HG03097 (cell line): ENCODE measurements around the gene SULT1C2.
A peak's percentile ranks its signal among the peaks of the same experiment; 100 is the strongest.

Experiments used
- ATAC-seq: cut with Tn5 transposase; IDR thresholded peaks from one replicate; pipeline ENCODE4 v1.9.1; 2021; ENCODE audit not compliant: unreplicated experiment, low FRiP score

SULT1C2 gene

DNA sequence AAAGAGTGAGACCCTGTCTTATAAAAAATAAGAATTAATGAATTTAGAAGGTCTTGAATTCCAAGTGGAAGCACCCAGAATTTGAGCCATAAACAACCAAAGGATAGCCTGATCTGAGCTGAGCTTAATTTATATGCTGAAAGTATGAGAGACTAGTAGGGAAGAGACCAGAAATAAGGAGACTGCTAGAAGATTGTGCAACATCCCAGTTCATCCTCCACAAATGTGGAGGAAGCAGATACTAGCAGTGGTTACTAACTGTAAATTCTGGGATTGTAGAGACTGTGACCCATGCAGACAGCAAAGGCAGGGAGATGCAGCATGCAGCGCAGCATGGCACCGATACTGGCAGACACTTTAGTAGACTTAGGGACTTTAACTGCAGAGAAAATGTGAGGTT lies 1.5 kb upstream of the SULT1C2 start:
- no peak for ATAC-seq

DNA sequence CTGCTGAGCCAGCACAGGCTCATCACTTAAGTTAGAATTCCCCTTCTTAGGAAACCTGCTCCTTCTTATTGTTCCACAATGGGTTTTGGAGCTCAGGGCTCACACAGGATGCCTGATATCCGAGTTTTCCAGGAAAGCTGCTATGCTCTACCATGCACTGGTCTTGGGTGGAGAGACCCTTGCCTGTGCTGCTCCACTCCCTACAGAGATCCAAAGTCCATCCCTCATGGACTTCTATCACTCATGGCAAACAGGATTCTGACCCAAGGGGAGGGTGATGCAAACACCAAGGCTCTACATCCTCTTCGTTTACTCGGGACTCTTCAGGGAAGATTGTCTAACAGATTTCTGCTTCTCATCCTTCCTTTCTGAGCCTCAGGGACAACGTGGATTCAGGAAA lies 5.2 kb downstream of the SULT1C2 start:
- no peak for ATAC-seq

DNA sequence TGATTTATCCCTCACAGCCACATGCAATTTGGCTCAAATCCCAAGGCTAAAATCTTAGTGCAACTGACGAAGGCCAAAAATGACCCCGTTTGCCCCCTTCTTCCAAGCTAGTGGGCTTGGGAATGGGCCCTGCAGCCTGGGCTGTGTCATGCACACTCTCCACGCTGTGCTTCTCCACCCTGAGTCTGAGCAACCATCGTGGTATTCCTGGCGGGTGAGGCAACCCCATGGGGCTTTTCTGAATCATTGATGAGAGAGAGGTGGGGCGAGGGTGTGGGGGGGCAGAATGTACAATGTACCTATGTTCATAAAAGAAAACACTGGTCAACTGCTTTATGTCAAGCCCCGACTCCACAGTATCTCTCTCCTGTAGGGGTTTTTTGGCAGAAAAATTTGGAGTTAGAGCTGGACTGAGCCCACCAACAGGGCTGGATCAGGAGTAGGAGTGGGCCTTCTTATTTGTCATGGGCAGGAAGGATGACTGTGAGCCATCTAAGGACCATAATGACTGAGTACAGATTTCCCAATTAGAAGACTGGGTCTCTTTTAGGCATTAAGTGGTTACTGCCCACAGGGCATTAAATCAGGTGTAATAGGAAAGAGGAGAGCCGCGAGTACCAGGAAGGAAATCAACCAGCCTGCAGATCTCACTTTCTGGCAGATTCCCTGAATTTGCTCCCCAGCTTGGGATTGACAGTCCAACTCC lies 8.9 kb downstream of the SULT1C2 start:
- no peak for ATAC-seq

GRCh38 chr2:108301558-108301957 lies 12.9 kb downstream of the SULT1C2 start:
- no peak for ATAC-seq

DNA sequence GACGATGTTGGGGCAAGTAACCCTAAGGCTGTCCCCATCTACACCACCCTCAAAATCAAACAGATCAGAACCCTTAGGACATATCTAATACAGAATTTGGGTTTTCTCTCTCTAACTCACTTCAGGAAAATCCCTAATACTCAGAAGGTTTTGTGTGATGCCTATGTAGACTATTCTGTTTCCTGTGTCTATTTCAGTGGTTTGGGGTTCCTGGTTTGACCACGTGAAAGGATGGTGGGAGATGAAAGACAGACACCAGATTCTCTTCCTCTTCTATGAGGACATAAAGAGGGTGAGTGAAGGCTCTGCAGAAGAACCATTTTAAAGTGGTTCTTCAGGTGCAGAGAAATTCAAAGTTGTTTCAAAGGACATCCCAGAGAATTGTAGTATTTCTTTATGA lies 16.3 kb downstream of the SULT1C2 start:
- peak; percentile 68 for ATAC-seq

- ATAC-seq = no peak
These were observed 17.2 kb downstream of the SULT1C2 start for GRCh38 chr2:108305901-108306300.

- ATAC-seq = no peak
These were observed 21.2 kb downstream of the SULT1C2 start for GRCh38 chr2:108309903-108310302.

- no peak for ATAC-seq
These were observed 26.0 kb downstream of the SULT1C2 start for GRCh38 chr2:108314586-108315296.

DNA sequence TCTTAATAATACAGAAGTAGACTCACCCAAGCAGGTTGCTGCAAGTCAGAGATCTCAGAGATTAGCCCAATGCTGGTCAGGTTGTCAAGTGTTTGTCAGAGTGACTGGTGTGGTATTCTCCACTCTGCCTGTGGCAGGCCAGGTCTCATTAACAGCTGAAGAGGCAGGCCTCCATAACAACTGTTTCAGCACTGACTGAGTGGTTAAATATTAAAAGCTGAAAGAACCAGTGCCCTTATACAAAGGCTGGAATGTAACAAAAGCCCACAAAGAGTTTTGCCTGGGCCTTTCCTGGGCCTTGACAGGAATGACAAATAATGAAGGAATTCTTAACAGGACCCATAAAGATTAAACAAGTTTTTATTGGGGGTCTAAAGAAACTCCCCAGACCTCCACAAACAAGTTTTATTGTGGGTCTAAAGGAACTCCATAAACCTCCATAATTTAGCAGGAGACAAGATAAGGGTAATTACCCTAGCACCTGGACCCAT lies 26.8 kb downstream of the SULT1C2 start:
- no peak for ATAC-seq

GRCh38 chr2:108316033-108316432 lies 27.3 kb downstream of the SULT1C2 start:
- ATAC-seq = no peak

GRCh38 chr2:108316461-108317258 lies 28.0 kb downstream of the SULT1C2 start:
- no peak for ATAC-seq

- no peak for ATAC-seq
These were observed 31.7 kb downstream of the SULT1C2 start for GRCh38 chr2:108320326-108320922.

- ATAC-seq = no peak
These were observed 34.9 kb downstream of the SULT1C2 start for GRCh38 chr2:108323619-108324018.

DNA sequence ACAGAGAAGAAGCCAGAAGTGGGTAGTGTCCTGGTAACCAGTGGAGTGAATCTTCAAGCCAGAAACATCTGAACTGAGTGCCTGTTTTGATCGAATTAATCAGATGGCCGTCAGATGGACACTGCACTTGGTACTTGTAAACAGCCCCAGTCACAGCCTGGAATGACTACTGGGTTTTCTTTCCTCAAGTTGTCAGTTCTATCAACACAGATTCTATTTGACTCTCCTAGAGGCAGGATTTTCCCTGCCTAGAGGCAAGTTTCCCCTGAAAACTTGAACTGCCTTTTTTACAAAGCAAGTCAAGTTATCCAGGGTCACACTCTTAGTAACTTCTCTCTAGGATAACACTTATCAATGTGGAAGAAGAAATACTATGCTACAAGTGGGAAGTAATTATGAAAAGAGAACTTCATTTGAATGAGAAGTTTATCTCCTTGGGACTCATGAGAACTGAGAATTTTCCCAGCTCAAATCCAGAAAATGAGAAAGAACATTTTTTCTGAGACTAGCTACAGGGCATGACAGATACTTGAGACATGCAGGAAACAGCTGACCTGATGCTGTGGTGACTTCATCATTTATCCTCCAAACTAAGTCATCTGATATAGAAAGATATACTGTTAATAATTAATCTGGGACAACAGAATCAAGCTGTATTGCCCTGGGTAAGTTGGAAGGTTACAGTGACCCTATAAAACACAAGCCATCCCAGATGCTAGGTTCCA lies 36.0 kb downstream of the SULT1C2 start:
- ATAC-seq = no peak

DNA sequence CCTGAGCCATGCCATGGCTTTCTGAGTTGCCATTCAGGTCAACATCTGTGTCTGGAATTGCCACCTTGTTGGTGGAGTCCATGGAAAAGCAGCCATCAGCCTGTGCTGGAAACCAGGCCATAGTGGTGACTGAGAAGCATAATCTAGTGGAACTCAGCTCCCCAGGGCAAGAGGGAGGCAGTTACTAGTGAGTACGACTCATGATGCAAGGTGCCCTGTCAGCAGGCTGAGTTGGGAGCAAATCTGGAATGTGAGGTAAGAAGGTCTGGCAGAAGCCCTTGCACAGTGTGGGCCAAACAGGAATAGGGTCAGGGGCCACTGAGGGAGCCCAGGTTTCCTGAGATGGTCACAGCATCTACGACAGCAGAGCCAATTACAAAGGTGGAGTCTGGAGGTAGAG lies 37.1 kb downstream of the SULT1C2 start:
- ATAC-seq = no peak

- ATAC-seq = no peak
These were observed 41.1 kb downstream of the SULT1C2 start for GRCh38 chr2:108329771-108330170.

GRCh38 chr2:108330979-108331378 lies 42.3 kb downstream of the SULT1C2 start:
- no peak for ATAC-seq

- no peak for ATAC-seq
These were observed 57.3 kb downstream of the SULT1C2 start for GRCh38 chr2:108345951-108346350.

- no peak for ATAC-seq
These were observed 58.1 kb downstream of the SULT1C2 start for GRCh38 chr2:108346827-108347226.

GRCh38 chr2:108347786-108348185 lies 59.1 kb downstream of the SULT1C2 start:
- ATAC-seq = no peak
